ENCODE data around the gene RPH3AL.

RPH3AL gene

GRCh38 chr17:193426-193810 lies 159.2 kb downstream of the RPH3AL start:
- no peak for TF ChIP-seq CTCF (IDR thresholded peaks at IDR 0.05; ENCODE audit: borderline replicate concordance, insufficient read depth, low read depth, low read length)
- H3K4me3 ChIP-seq (ENCODE audit: low read depth, low read length) = no peak overlapping the region

- no peak for TF ChIP-seq CTCF (IDR thresholded peaks at IDR 0.05; ENCODE audit: borderline replicate concordance, insufficient read depth, low read depth, low read length)
- H3K4me3 ChIP-seq (ENCODE audit: low read depth, low read length) = no peak overlapping the region
These were observed 159.8 kb downstream of the RPH3AL start for GRCh38 chr17:192666-193425.

- TF ChIP-seq CTCF (IDR thresholded peaks at IDR 0.05; ENCODE audit: borderline replicate concordance, insufficient read depth, low read depth, low read length) = no peak
- no peak overlapping the region for H3K4me3 ChIP-seq (ENCODE audit: low read depth, low read length)
These were observed 163.2 kb downstream of the RPH3AL start for GRCh38 chr17:189444-189843.

GRCh38 chr17:187130-187529 lies 165.5 kb downstream of the RPH3AL start:
- H3K4me3 ChIP-seq (ENCODE audit: low read depth, low read length) = no peak overlapping the region
- TF ChIP-seq CTCF (IDR thresholded peaks at IDR 0.05; ENCODE audit: borderline replicate concordance, insufficient read depth, low read depth, low read length) = no peak

- H3K4me3 ChIP-seq (ENCODE audit: low read depth, low read length) = no peak overlapping the region
- no peak for TF ChIP-seq CTCF (IDR thresholded peaks at IDR 0.05; ENCODE audit: borderline replicate concordance, insufficient read depth, low read depth, low read length)
These were observed 167.0 kb downstream of the RPH3AL start for GRCh38 chr17:185445-186138.

- no peak overlapping the region for H3K4me3 ChIP-seq (ENCODE audit: low read depth, low read length)
- no peak for TF ChIP-seq CTCF (IDR thresholded peaks at IDR 0.05; ENCODE audit: borderline replicate concordance, insufficient read depth, low read depth, low read length)
These were observed 169.6 kb downstream of the RPH3AL start for GRCh38 chr17:183021-183420.
